Activated CD8-positive, alpha-beta memory T cell treated with anti-CD3 and anti-CD28 coated beads for 36 hours (primary cell): ENCODE data around the gene ZNF98. TPM values are rescaled to one million over a fixed set of nuclear protein-coding genes. Genes with fewer than 3 reads are reported as not detected.

ENCODE experiments used
- CTCF ChIA-PET: fragments of 350-600 bp; sonication (Branson Sonifier 250); formaldehyde crosslinking; loops from one replicate; lab custom pipeline; 2021; ENCODE audit warnings: antibody characterized with exemption; lab: Charles Lee
- POLR2A ChIA-PET: fragments of 350-600 bp; sonication (Branson Sonifier 250); formaldehyde crosslinking; loops from one replicate; lab custom pipeline; 2021; ENCODE audit warnings: antibody characterized with exemption; lab: Charles Lee
- total RNA-seq, 2 experiments: library from RNA; stranded (reverse); gene quantifications; one replicate each; pipeline ENCODE4 v1.2.3, GENCODE V29; 2021

The ZNF98 gene
- total RNA-seq, result not detected

DNA sequence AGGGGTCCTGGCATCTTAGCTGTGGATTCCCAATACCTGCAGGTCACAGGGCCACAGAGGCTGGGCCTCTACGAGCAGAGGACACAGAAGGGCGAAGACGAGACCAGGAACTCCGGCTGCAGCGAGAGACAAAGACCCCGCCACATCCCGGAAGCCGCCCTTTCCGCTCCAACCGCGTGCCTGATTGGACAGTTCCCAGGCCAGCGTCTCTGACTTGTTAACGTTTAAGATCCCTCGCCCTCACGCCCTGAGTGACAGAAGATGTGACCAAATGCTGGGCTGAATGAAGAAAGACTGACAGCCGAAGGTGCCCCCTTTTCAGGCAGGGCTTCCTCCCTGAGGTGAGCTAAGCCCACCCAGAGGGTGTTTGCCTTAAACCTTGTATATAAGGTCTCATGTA lies at the start of gene ZNF98:
TSS of gene ZNF98 (minus strand) at position 136 of the 400 bp plus-strand sequence. CDS start at position 14, 122 bp downstream.
- CTCF ChIA-PET, result no interaction called here
- POLR2A ChIA-PET, result no interaction called here

- CTCF ChIA-PET, result no interaction called here
- POLR2A ChIA-PET, result no interaction called here
Observed at GRCh38 chr19:22446605-22447004, 24.5 kb upstream of the ZNF98 start.

- ChIA-PET POLR2A (no interaction called here), CTCF (no interaction called here)
Observed at GRCh38 chr19:22438011-22438410, 15.9 kb upstream of the ZNF98 start.

DNA sequence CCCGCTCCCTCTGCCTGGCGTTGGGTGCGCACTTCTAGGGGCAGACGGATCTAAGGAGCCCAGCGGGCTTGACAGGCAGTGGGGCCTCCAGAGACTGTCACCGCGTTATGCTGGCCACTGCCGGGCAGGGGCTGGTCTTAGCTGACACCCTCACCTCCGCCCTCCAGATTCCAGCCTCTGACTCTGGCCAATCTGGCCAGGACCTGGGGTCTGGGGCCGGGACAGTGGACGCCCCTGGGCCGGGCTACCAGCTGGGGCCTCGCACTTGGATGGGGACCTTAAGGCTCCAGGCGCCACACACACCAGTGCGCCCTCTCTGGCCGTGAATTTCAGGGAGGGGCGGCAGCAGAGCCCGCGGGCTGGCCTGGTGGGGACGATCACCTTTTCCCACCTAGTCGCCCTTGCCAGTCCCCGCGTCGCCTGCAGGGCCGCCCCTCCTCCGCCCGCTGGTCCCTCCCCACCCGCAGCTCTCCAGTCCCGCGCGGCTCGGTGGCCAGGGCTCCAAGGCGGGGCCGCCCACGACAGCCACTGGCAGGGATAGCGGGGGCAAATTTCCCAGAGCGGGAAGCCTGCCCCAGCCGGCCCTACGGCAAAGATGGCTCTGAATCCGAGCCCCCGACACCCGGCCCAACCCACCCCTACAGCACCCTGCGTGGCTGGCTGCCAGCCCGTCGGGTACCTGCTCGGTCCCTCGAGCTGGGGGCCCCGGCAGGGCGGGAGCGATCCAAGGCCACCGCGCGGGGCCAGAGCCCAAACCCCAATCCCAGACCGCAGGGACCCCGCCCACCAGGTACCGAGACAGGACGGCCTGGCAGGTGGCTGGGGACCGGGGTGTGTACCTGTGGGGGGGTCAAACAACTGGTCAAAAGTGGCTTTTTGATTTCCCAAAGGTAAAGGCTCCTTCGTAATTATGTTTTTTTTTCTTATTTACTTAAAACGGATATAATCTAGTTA lies 6.1 kb upstream of the ZNF98 start:
- ChIA-PET CTCF (no interaction called here), POLR2A (no interaction called here)

- ChIA-PET CTCF (no interaction called here), POLR2A (no interaction called here)
Observed at GRCh38 chr19:22427547-22427946, 5.4 kb upstream of the ZNF98 start.

GRCh38 chr19:22426901-22427300 lies 4.8 kb upstream of the ZNF98 start:
- CTCF ChIA-PET, result no interaction called here
- POLR2A ChIA-PET, result no interaction called here

GRCh38 chr19:22421797-22422196 lies 349 bp downstream of the ZNF98 start:
- CTCF ChIA-PET, result no interaction called here
- POLR2A ChIA-PET, result no interaction called here

- ChIA-PET POLR2A (no interaction called here), CTCF (no interaction called here)
Observed at GRCh38 chr19:22354665-22355064, 67.5 kb downstream of the ZNF98 start.

Other genes starting within 250 kb of the ZNF98 start
- gene ZNF676, start 225.4 kb downstream of the ZNF98 start, total RNA-seq, result not detected
- gene ZNF729, start 135.9 kb downstream of the ZNF98 start, total RNA-seq, result not detected
- 1 to 10 TPM; 1.7 to 2.0 TPM for gene ZNF492, start 212.0 kb upstream of the ZNF98 start, total RNA-seq